Ectodermal cell (in vitro differentiated cells): ENCODE measurements around the gene OSBPL8.
A peak's percentile ranks its signal among the peaks of the same experiment; 100 is the strongest.

Experiments
- H3K27ac ChIP-seq: 2 replicates; pipeline ENCODE4 v1.7.0; 2013; ENCODE audit warnings: mild to moderate bottlenecking, low read depth, low read length; ENCODE audit not compliant: insufficient read depth, poor library complexity, severe bottlenecking
- H3K27me3 ChIP-seq: 2 replicates; pipeline ENCODE4 v1.7.0; 2013; ENCODE audit warnings: mild to moderate bottlenecking, low read length; ENCODE audit not compliant: insufficient read depth, control insufficient read depth, poor library complexity, severe bottlenecking
- H3K36me3 ChIP-seq: one replicate; pipeline ENCODE4 v1.7.0; 2013; ENCODE audit warnings: low read length; ENCODE audit not compliant: control insufficient read depth, insufficient read depth
- H3K4me1 ChIP-seq: one replicate; pipeline ENCODE4 v1.7.0; 2013; ENCODE audit warnings: low read length; ENCODE audit not compliant: control insufficient read depth, insufficient read depth
- H3K4me3 ChIP-seq: 2 replicates; pipeline ENCODE4 v1.7.0; 2013; ENCODE audit warnings: low read depth, low read length, control low read depth; ENCODE audit not compliant: insufficient read depth
- H3K9me3 ChIP-seq: 2 replicates; pipeline ENCODE4 v1.7.0; 2013; ENCODE audit warnings: mild to moderate bottlenecking, low read length, moderate library complexity; ENCODE audit not compliant: control insufficient read depth
- WGBS, 2 experiments: methylation state at CpG; one replicate each; pipeline ENCODE4 v1.1.7; 2013; ENCODE audit warnings: missing lambda C conversion rate in 2 of 2; 5-methylcytosine and 5-hydroxymethylcytosine counted together

OSBPL8 gene

GRCh38 chr12:76573840-76574373, 14.3 kb upstream of the OSBPL8 start:
- no peaks in the 10 kb centered on the region for H3K4me1 ChIP-seq
- peaks cover 2% of the 10 kb centered on the region for H3K9me3 ChIP-seq
- H3K36me3 ChIP-seq = no peaks in the 10 kb centered on the region
- WGBS, 2 experiments = 78 to 87% methylated on average over 1 of the region's 1 CpG
- no peaks in the 10 kb centered on the region for H3K27me3 ChIP-seq
- no peak overlapping the region for H3K27ac ChIP-seq
- H3K4me3 ChIP-seq = no peak overlapping the region

- Histone ChIP-seq H3K4me1 (no peaks in the 10 kb centered on the region), H3K9me3 (peaks cover 2% of the 10 kb centered on the region), H3K27me3 (no peaks in the 10 kb centered on the region), H3K4me3 (no peak overlapping the region), H3K27ac (no peak overlapping the region), H3K36me3 (no peaks in the 10 kb centered on the region)
- WGBS, 2 experiments = 93 to 98% methylated on average over 2 of the region's 3 CpGs
Measured at GRCh38 chr12:76571256-76571655, 11.7 kb upstream of the OSBPL8 start.

DNA sequence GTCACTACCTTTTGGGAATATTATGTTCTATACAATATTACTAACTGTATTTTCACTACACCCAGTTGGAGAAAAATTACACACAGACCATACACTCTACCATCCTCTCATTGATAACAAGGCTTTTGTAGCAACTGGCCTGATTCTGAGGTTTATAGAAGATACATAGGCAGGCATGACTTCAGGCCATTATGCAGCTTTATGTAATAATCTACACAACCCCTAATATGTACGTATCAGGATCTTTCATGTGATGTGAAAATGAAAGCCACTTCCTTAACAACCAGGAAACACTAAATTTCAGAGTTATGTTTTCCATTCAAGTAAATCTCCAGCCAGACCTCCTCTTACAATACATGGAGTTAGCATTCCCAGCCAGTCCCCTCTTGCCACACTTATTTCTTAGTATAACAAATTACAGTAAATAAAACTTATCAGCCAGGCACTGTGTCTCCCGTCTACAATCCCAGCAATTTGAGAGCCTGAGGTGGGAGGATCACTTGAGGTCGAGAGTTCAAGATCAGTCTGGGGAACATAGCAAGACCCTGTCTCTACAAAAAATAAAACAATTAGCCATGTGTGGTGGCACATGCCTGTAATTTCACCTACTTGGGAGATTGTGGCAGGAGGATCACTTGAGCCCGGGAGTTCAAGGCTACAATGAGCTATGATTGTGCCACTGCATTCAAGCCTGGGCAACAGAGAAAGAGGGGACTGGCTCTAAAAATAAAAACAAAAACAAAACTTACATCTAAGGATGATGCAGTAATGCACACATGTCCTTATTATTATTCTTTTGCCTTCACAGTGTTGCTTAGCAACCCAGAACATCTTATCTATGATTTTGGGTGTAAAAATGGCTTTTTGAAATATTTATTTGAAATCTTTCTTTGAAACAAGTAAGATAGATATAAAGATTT, 10.4 kb upstream of the OSBPL8 start:
- Histone ChIP-seq H3K4me3 (no peak overlapping the region), H3K27me3 (no peaks in the 10 kb centered on the region), H3K27ac (no peak overlapping the region), H3K9me3 (peaks cover 2% of the 10 kb centered on the region), H3K36me3 (no peaks in the 10 kb centered on the region), H3K4me1 (no peaks in the 10 kb centered on the region)
- WGBS, 2 experiments = 85 to 90% methylated on average over 4 of the region's 4 CpGs

GRCh38 chr12:76568888-76569551, 9.4 kb upstream of the OSBPL8 start:
- Histone ChIP-seq H3K36me3 (no peaks in the 10 kb centered on the region), H3K27me3 (no peaks in the 10 kb centered on the region)
- WGBS, 2 experiments = 80 to 96% methylated on average over 2 to 3 of the region's 3 CpGs

DNA sequence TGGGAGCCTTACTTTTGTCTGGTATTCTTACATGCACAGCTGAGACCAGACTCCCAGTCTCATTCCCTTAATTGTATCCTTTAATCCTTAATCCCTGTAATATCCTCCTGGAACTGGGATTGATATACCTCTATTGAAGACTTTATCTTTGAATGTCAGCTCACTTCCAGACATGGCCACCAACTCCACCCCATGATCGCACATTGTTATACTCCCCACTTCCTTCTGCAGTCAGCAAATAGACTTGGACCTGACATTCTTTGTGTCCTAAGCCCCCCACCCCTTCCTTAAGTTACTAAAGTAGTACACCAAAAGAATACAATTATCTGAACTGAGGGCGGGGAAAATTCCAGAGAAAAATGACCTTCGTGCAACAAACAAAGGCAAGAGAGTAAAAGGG, 8.6 kb upstream of the OSBPL8 start:
- H3K4me3 ChIP-seq = no peak overlapping the region
- WGBS, 2 experiments = 99 to 100% methylated on average over 1 to 3 of the region's 3 CpGs
- H3K4me1 ChIP-seq = no peaks in the 10 kb centered on the region
- no peaks in the 10 kb centered on the region for H3K9me3 ChIP-seq
- H3K27ac ChIP-seq = no peak overlapping the region
- H3K36me3 ChIP-seq = no peaks in the 10 kb centered on the region
- H3K27me3 ChIP-seq = no peaks in the 10 kb centered on the region

More at GRCh38 chr12:76568888-76569551, 9.4 kb upstream of the OSBPL8 start:
- H3K9me3 ChIP-seq = peaks cover 2% of the 10 kb centered on the region
- H3K4me3 ChIP-seq = no peak overlapping the region
- no peaks in the 10 kb centered on the region for H3K4me1 ChIP-seq
- H3K27ac ChIP-seq = no peak overlapping the region

DNA sequence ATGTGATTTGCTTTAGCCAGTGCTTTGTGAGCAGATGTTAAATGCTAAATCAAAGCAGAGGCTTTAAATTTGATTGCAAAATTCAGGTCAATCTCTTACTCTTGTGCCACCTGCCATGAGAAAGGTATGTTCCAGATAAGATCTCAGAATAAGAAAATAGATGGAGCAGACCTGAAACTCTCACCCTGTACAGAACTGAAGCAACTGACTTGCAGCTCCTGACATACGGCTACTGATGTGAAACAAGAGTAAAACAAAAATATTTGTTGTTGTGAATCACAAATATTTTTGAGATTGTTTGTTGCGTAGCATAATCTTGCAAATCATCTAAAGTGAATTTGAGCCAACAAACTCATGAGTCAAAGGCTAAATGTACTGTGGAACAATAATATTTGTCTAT, 3.5 kb upstream of the OSBPL8 start:
- no peaks in the 10 kb centered on the region for H3K27me3 ChIP-seq
- 98 to 100% methylated on average over 2 of the region's 2 CpGs for WGBS, 2 experiments
- no peak overlapping the region for H3K27ac ChIP-seq
- H3K4me1 ChIP-seq = no peaks in the 10 kb centered on the region
- H3K4me3 ChIP-seq = no peak overlapping the region
- H3K9me3 ChIP-seq = no peaks in the 10 kb centered on the region
- no peaks in the 10 kb centered on the region for H3K36me3 ChIP-seq

GRCh38 chr12:76562130-76562529, 2.6 kb upstream of the OSBPL8 start:
- no peaks in the 10 kb centered on the region for H3K36me3 ChIP-seq
- WGBS, 2 experiments = 35 to 41% methylated on average over 3 of the region's 3 CpGs
- H3K4me3 ChIP-seq = no peak overlapping the region
- H3K9me3 ChIP-seq = no peaks in the 10 kb centered on the region
- no peaks in the 10 kb centered on the region for H3K27me3 ChIP-seq
- H3K27ac ChIP-seq = no peak overlapping the region
- H3K4me1 ChIP-seq = no peaks in the 10 kb centered on the region

DNA sequence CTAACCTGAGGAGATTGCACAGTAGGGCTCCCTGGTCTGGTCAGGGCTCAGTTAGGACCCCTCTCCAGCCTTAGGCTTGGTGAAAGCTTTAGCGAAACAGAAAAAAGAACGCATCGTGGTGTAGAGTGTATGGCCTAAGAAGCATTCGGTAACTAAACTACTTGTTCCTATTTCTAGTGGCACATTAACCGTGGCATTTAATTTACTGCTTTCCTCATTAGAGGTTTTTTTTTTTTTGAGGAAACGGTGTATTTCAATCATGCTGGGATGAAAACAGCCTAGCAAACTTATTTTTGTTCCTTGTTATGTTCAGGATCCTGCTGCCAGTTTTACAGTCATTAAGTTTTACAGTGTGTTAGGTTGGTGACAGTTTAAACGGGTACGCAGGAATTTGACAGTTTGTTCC, 518 bp upstream of the OSBPL8 start:
- Histone ChIP-seq H3K27me3 (no peaks in the 10 kb centered on the region), H3K4me1 (no peaks in the 10 kb centered on the region), H3K4me3 (peak overlapping the region; percentile 99), H3K36me3 (no peaks in the 10 kb centered on the region), H3K9me3 (no peaks in the 10 kb centered on the region), H3K27ac (peak overlapping the region; percentile 95)
- WGBS, 2 experiments = 33 to 34% methylated on average over 8 of the region's 8 CpGs

DNA sequence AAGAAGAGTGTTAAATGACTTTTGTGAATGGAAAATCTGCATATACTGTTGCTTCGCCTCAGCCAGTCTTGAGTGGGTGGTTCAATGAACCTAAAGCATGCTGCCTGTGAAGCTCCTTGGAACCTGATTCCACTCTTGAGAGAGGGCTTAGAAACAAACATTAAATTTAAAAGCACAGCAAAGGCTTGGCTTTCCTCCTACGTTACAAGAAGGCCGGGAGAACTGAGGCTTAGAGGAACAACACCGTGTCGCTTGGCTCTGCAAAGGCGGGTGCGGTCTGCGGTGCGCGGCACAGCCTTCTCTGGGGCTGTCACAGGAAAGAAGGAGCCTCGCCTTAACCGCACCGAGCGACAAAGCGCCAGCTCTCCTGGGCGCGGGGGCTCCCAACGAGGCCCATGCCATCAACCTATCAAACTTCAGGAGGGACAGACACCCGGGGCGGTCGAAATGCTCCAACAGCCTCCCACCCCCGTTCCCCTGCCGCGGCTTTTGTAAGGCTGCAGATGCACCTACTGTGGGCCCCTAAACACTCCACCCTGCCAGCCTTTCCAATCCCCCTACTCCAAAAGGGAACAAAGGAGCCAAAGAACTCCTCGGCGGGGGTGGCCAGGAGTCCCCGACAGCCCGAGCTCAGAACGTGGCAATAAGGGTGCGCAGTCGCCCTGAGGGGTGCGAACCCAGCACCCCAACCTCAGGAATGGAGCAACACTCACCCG, 729 bp downstream of the OSBPL8 start:
- Histone ChIP-seq H3K9me3 (no peaks in the 10 kb centered on the region), H3K27me3 (no peaks in the 10 kb centered on the region), H3K4me3 (peak overlapping the region; percentile 99), H3K36me3 (no peaks in the 10 kb centered on the region), H3K27ac (peak overlapping the region; percentile 95), H3K4me1 (no peaks in the 10 kb centered on the region)
- 0% methylated on average over 33 of the region's 33 CpGs for WGBS, 2 experiments

- Histone ChIP-seq H3K9me3 (no peaks in the 10 kb centered on the region), H3K4me3 (no peak overlapping the region)
- WGBS, 2 experiments = 92 to 94% methylated on average over 3 to 4 of the region's 4 CpGs
Measured at GRCh38 chr12:76556368-76556767, 3.2 kb downstream of the OSBPL8 start.

More at GRCh38 chr12:76556368-76556767, 3.2 kb downstream of the OSBPL8 start:
- no peaks in the 10 kb centered on the region for H3K4me1 ChIP-seq
- H3K27ac ChIP-seq = no peak overlapping the region
- no peaks in the 10 kb centered on the region for H3K36me3 ChIP-seq
- no peaks in the 10 kb centered on the region for H3K27me3 ChIP-seq
